ENCODE data around the gene ENTPD7. TPM values are rescaled to one million over a fixed set of nuclear protein-coding genes. Genes with fewer than 3 reads are reported as not detected.

ENTPD7 gene
- total and polyA plus RNA-seq, 9 of the 15 experiments (the other 6 are each of a cell fraction or from before 2014, with no cell fraction given): 1.4 to 13.9 (median 8.5) TPM

DNA sequence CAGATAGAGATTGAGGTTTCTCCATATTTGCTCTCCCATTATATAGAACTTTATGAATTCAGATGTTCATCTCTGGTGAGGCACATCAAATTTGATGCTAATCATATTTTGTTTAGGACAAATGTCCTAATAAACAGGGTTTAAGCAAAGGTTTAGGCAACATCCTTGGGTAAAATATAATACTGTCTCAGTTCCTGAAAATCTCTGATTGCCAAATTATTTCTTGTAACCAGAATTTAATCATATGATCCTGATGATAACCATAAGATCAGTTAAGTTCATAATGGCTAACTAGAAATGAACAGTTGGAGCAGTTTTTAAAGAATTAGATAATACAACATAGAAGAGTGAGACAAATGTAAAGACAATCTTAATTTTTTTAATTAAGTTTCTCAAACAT lies 91.3 kb downstream of the ENTPD7 start:
- Histone ChIP-seq H3K27ac (ENCODE audit: extremely low read depth, low read depth, low read length) (no peak overlapping the region), H3K36me3 (ENCODE audit: control insufficient read depth, insufficient read depth, low read length) (peaks cover 66% of the 10 kb centered on the region; the same call in 1 of the 3 replicates), H3K9me1 (ENCODE audit: control insufficient read depth, insufficient read depth, low read length) (no peaks in the 10 kb centered on the region), H3K9ac (ENCODE audit: insufficient read depth in 1 of 2, low read depth in 2 of 2, low read length in 2 of 2) (no peak overlapping the region), H4K20me1 (replicated peaks; ENCODE audit: control insufficient read depth, insufficient read depth, low read length) (no peaks in the 10 kb centered on the region), H3K79me2 (ENCODE audit: control insufficient read depth, insufficient read depth, low read length) (no peaks in the 10 kb centered on the region), H3K4me2 (ENCODE audit: insufficient read depth, low read length) (no peak overlapping the region), H2AFZ (ENCODE audit: low read depth, low read length) (no peak overlapping the region), H3K4me3 (no peak overlapping the region), H3K27me3 (ENCODE audit: control insufficient read depth in 2 of 2, insufficient read depth in 2 of 2, low read length in 2 of 2) (no peaks in the 10 kb centered on the region), H3K9me3 (replicated peaks; ENCODE audit: control insufficient read depth, insufficient read depth, low read depth, low read length) (no peaks in the 10 kb centered on the region), H3K4me1 (replicated peaks in 1 of 2; ENCODE audit: control insufficient read depth in 2 of 2, insufficient read depth in 2 of 2, low read length in 2 of 2) (no peaks in the 10 kb centered on the region)
- FAIRE-seq: no peak
- in situ Hi-C loops (cut with MboI) (no loop called here), intact Hi-C loops (cut with micrococcal nuclease) (no loop called here)
- ChIA-PET POLR2A (no interaction called here), CTCF (ENCODE audit: low intra/inter-chr PET ratio) (no interaction called here)
- BruUV-seq (replicated peaks): no TSS peak
- no peak for ATAC-seq
- DNase-seq (ENCODE audit: extremely low read depth in 1 of 4, low spot score in 3 of 4): no peak
- TF ChIP-seq, protein P1, sequence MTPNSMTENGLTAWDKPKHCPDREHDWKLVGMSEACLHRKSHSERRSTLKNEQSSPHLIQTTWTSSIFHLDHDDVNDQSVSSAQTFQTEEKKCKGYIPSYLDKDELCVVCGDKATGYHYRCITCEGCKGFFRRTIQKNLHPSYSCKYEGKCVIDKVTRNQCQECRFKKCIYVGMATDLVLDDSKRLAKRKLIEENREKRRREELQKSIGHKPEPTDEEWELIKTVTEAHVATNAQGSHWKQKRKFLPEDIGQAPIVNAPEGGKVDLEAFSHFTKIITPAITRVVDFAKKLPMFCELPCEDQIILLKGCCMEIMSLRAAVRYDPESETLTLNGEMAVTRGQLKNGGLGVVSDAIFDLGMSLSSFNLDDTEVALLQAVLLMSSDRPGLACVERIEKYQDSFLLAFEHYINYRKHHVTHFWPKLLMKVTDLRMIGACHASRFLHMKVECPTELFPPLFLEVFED (CRISPR knock-in tag; conservative IDR thresholded peaks at IDR 0.05): no peak

DNA sequence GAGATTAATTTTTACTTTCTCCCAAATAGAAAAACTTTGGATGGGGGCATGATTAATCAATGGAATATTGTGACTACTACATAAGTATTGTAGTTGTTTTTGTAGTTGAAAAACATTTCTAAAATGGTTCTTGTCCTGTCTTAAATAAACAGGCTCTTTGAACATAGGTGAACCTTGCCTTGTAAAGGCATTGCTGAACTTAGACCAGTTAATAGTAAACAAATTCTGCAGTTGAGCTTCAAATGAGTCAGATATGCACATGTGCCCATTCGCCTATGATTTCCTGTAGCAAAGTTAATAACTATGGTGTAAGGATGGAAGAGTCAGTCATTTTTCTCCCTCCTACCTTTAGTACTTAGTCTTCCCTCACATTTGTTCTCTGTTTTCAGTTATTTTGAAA lies 95.4 kb downstream of the ENTPD7 start:
- H3K79me2 ChIP-seq (ENCODE audit: control insufficient read depth, insufficient read depth, low read length): no peaks in the 10 kb centered on the region
- H3K9me3 ChIP-seq (replicated peaks; ENCODE audit: control insufficient read depth, insufficient read depth, low read depth, low read length): no peaks in the 10 kb centered on the region
- H4K20me1 ChIP-seq (replicated peaks; ENCODE audit: control insufficient read depth, insufficient read depth, low read length): no peaks in the 10 kb centered on the region
- WGBS (ENCODE audit: insufficient coverage, low coverage, missing lambda C conversion rate): 87% methylated on average over 1 of the region's 1 CpG
- H3K36me3 ChIP-seq (ENCODE audit: control insufficient read depth, insufficient read depth, low read length): peaks cover 63% of the 10 kb centered on the region
- ATAC-seq: no peak
- POLR2A ChIA-PET: no interaction called here
- BruUV-seq (replicated peaks): no TSS peak
- CTCF ChIA-PET (ENCODE audit: low intra/inter-chr PET ratio): no interaction called here
- in situ Hi-C loops (cut with MboI): no loop called here
- no peak for FAIRE-seq
- intact Hi-C loops (cut with micrococcal nuclease): no loop called here
- no peak for DNase-seq (ENCODE audit: extremely low read depth in 1 of 4, low spot score in 3 of 4)
- H3K9me1 ChIP-seq (ENCODE audit: control insufficient read depth, insufficient read depth, low read length): no peaks in the 10 kb centered on the region
- H3K4me1 ChIP-seq (replicated peaks in 1 of 2; ENCODE audit: control insufficient read depth in 2 of 2, insufficient read depth in 2 of 2, low read length in 2 of 2): no peaks in the 10 kb centered on the region
- H3K4me2 ChIP-seq (ENCODE audit: insufficient read depth, low read length): no peak overlapping the region
- H3K27ac ChIP-seq (ENCODE audit: extremely low read depth, low read depth, low read length): no peak overlapping the region
- no peak overlapping the region for H3K9ac ChIP-seq (ENCODE audit: insufficient read depth in 1 of 2, low read depth in 2 of 2, low read length in 2 of 2)
- no peak overlapping the region for H3K4me3 ChIP-seq
- H2AFZ ChIP-seq (ENCODE audit: low read depth, low read length): no peak overlapping the region
- no peaks in the 10 kb centered on the region for H3K27me3 ChIP-seq (ENCODE audit: control insufficient read depth in 2 of 2, insufficient read depth in 2 of 2, low read length in 2 of 2)
- no peak for TF ChIP-seq NCOA6 (IDR thresholded peaks at IDR 0.05)
- TF ChIP-seq, protein P2, sequence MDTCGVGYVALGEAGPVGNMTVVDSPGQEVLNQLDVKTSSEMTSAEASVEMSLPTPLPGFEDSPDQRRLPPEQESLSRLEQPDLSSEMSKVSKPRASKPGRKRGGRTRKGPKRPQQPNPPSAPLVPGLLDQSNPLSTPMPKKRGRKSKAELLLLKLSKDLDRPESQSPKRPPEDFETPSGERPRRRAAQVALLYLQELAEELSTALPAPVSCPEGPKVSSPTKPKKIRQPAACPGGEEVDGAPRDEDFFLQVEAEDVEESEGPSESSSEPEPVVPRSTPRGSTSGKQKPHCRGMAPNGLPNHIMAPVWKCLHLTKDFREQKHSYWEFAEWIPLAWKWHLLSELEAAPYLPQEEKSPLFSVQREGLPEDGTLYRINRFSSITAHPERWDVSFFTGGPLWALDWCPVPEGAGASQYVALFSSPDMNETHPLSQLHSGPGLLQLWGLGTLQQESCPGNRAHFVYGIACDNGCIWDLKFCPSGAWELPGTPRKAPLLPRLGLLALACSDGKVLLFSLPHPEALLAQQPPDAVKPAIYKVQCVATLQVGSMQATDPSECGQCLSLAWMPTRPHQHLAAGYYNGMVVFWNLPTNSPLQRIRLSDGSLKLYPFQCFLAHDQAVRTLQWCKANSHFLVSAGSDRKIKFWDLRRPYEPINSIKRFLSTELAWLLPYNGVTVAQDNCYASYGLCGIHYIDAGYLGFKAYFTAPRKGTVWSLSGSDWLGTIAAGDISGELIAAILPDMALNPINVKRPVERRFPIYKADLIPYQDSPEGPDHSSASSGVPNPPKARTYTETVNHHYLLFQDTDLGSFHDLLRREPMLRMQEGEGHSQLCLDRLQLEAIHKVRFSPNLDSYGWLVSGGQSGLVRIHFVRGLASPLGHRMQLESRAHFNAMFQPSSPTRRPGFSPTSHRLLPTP (IDR thresholded peaks at IDR 0.05; ENCODE audit: borderline replicate concordance, extremely low read depth, insufficient read length): no peak
- no peak for TF ChIP-seq ZNF699 (CRISPR knock-in tag; IDR thresholded peaks at IDR 0.05; ENCODE audit: insufficient replicate concordance)
- TF ChIP-seq, protein P3, sequence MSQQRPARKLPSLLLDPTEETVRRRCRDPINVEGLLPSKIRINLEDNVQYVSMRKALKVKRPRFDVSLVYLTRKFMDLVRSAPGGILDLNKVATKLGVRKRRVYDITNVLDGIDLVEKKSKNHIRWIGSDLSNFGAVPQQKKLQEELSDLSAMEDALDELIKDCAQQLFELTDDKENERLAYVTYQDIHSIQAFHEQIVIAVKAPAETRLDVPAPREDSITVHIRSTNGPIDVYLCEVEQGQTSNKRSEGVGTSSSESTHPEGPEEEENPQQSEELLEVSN (IDR thresholded peaks at IDR 0.05; ENCODE audit: borderline replicate concordance in 1 of 2, extremely low read depth in 1 of 2, insufficient read depth in 1 of 2, insufficient read length in 1 of 2, low read depth in 1 of 2, low read length in 1 of 2, poor library complexity in 1 of 2, severe bottlenecking in 1 of 2): no peak
- TF ChIP-seq TEAD1 (CRISPR knock-in tag; IDR thresholded peaks at IDR 0.05): no peak
- TF ChIP-seq, protein P4, sequence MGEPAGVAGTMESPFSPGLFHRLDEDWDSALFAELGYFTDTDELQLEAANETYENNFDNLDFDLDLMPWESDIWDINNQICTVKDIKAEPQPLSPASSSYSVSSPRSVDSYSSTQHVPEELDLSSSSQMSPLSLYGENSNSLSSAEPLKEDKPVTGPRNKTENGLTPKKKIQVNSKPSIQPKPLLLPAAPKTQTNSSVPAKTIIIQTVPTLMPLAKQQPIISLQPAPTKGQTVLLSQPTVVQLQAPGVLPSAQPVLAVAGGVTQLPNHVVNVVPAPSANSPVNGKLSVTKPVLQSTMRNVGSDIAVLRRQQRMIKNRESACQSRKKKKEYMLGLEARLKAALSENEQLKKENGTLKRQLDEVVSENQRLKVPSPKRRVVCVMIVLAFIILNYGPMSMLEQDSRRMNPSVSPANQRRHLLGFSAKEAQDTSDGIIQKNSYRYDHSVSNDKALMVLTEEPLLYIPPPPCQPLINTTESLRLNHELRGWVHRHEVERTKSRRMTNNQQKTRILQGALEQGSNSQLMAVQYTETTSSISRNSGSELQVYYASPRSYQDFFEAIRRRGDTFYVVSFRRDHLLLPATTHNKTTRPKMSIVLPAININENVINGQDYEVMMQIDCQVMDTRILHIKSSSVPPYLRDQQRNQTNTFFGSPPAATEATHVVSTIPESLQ (CRISPR knock-in tag; IDR thresholded peaks at IDR 0.05): no peak
